ENCODE results near the gene PRAC2.

DNA sequence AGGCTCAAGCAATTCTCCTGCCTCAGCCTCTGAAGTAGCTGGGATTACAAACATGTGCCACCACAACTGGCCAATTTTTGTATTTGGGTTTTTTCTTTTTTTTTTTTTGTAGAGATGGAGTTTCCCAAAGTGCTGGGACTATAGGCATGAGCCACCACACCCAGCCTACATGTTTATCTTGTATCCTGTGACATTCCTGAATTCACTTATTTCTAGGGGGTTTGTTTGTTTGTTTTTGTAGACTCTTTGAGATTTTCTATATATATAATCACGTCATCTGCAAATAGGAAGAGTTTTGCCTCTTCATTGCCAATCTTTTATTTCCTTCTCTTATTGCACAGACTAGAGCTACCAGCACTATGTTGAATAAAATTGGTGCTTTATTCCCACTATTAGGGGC is 29.8 kb upstream of the PRAC2 start:
- TF ChIP-seq CTCF (IDR thresholded peaks at IDR 0.05) (no peak), POLR2A (IDR thresholded peaks at IDR 0.05) (no peak)
